ENCODE results near the gene RAP1A.

GRCh38 chr1:111620441-111620971, 917 bp downstream of the RAP1A start:
- TF ChIP-seq POLR2A (IDR thresholded peaks at IDR 0.05) (no peak), CTCF (IDR thresholded peaks at IDR 0.05) (no peak)
